ENCODE results near the gene MCTP2. TPM values are rescaled to one million over a fixed set of nuclear protein-coding genes. Genes with fewer than 3 reads are reported as not detected.

MCTP2 gene
- total RNA-seq, 1 experiment from 2014 or later = 7.4 TPM

- no peak for DNase-seq (ENCODE audit: low spot score)
- POLR2A ChIA-PET = interaction anchor here (0.6 kb wide), 1 partner anchor 633 kb away, joined by 3 read pairs; no protein-coding TSS in a partner anchor
- ATAC-seq = no peak
- CTCF ChIA-PET = no interaction called here
- Mint-ChIP-seq H3K9me3 (no peaks in the 10 kb centered on the region), H3K4me1 (peaks cover 20% of the 10 kb centered on the region), H3K27me3 (ENCODE audit: low read depth) (no peaks in the 10 kb centered on the region), H3K27ac (no peak overlapping the region), H3K36me3 (no peaks in the 10 kb centered on the region), H3K4me3 (no peak overlapping the region)
- TF ChIP-seq ZNF425 (CRISPR knock-in tag; conservative IDR thresholded peaks at IDR 0.05) (no peak), ESRRA (CRISPR knock-in tag; IDR thresholded peaks at IDR 0.05; ENCODE audit: borderline replicate concordance) (no peak), ATF6 (CRISPR knock-in tag; IDR thresholded peaks at IDR 0.05) (no peak), EMX1 (CRISPR knock-in tag; IDR thresholded peaks at IDR 0.05) (no peak), NFE2L1 (CRISPR knock-in tag; IDR thresholded peaks at IDR 0.05) (no peak), CBFB (CRISPR knock-in tag; IDR thresholded peaks at IDR 0.05; ENCODE audit: low read depth) (no peak), ZNF423 (CRISPR knock-in tag; IDR thresholded peaks at IDR 0.05) (no peak)
- TF ChIP-seq, protein P1, sequence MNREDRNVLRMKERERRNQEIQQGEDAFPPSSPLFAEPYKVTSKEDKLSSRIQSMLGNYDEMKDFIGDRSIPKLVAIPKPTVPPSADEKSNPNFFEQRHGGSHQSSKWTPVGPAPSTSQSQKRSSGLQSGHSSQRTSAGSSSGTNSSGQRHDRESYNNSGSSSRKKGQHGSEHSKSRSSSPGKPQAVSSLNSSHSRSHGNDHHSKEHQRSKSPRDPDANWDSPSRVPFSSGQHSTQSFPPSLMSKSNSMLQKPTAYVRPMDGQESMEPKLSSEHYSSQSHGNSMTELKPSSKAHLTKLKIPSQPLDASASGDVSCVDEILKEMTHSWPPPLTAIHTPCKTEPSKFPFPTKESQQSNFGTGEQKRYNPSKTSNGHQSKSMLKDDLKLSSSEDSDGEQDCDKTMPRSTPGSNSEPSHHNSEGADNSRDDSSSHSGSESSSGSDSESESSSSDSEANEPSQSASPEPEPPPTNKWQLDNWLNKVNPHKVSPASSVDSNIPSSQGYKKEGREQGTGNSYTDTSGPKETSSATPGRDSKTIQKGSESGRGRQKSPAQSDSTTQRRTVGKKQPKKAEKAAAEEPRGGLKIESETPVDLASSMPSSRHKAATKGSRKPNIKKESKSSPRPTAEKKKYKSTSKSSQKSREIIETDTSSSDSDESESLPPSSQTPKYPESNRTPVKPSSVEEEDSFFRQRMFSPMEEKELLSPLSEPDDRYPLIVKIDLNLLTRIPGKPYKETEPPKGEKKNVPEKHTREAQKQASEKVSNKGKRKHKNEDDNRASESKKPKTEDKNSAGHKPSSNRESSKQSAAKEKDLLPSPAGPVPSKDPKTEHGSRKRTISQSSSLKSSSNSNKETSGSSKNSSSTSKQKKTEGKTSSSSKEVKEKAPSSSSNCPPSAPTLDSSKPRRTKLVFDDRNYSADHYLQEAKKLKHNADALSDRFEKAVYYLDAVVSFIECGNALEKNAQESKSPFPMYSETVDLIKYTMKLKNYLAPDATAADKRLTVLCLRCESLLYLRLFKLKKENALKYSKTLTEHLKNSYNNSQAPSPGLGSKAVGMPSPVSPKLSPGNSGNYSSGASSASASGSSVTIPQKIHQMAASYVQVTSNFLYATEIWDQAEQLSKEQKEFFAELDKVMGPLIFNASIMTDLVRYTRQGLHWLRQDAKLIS (CRISPR knock-in tag; IDR thresholded peaks at IDR 0.05; ENCODE audit: borderline replicate concordance) = no peak
These were observed 139.0 kb downstream of the MCTP2 start for GRCh38 chr15:94370206-94370935.

DNA sequence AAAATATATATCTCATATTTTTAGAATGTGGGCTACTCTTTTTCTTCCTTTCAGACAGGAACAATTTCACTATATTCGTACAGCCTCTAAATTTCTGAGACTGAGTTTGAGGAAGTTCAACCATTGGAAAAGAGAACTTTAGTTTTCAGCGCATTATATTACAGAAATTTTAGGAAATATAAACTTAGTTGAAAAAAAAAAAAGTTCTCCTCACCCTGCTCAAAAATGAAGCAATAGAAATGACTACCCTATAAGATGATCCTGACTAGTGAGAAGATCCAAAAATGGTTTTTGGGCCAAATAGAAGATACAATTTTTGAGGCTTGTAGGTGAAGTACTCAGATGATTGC lies 139.6 kb downstream of the MCTP2 start:
- ChIA-PET CTCF (no interaction called here), POLR2A (no interaction called here)
- TF ChIP-seq GRHL2 (CRISPR knock-in tag; IDR thresholded peaks at IDR 0.05; ENCODE audit: insufficient replicate concordance, severe bottlenecking) (no peak), GTF2I (CRISPR knock-in tag; conservative IDR thresholded peaks at IDR 0.05) (no peak), IRF2 (CRISPR knock-in tag; IDR thresholded peaks at IDR 0.05; ENCODE audit: borderline replicate concordance, low read depth) (no peak), ZNF423 (CRISPR knock-in tag; IDR thresholded peaks at IDR 0.05) (no peak), ATF3 (CRISPR knock-in tag; conservative IDR thresholded peaks at IDR 0.05) (no peak), AR (CRISPR knock-in tag; IDR thresholded peaks at IDR 0.05) (no peak)
- TF ChIP-seq, protein P2, sequence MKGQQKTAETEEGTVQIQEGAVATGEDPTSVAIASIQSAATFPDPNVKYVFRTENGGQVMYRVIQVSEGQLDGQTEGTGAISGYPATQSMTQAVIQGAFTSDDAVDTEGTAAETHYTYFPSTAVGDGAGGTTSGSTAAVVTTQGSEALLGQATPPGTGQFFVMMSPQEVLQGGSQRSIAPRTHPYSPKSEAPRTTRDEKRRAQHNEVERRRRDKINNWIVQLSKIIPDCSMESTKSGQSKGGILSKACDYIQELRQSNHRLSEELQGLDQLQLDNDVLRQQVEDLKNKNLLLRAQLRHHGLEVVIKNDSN (CRISPR knock-in tag; IDR thresholded peaks at IDR 0.05) = no peak
- TF ChIP-seq, protein P3, sequence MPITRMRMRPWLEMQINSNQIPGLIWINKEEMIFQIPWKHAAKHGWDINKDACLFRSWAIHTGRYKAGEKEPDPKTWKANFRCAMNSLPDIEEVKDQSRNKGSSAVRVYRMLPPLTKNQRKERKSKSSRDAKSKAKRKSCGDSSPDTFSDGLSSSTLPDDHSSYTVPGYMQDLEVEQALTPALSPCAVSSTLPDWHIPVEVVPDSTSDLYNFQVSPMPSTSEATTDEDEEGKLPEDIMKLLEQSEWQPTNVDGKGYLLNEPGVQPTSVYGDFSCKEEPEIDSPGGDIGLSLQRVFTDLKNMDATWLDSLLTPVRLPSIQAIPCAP (CRISPR knock-in tag; IDR thresholded peaks at IDR 0.05) = no peak
- TF ChIP-seq, protein P4, sequence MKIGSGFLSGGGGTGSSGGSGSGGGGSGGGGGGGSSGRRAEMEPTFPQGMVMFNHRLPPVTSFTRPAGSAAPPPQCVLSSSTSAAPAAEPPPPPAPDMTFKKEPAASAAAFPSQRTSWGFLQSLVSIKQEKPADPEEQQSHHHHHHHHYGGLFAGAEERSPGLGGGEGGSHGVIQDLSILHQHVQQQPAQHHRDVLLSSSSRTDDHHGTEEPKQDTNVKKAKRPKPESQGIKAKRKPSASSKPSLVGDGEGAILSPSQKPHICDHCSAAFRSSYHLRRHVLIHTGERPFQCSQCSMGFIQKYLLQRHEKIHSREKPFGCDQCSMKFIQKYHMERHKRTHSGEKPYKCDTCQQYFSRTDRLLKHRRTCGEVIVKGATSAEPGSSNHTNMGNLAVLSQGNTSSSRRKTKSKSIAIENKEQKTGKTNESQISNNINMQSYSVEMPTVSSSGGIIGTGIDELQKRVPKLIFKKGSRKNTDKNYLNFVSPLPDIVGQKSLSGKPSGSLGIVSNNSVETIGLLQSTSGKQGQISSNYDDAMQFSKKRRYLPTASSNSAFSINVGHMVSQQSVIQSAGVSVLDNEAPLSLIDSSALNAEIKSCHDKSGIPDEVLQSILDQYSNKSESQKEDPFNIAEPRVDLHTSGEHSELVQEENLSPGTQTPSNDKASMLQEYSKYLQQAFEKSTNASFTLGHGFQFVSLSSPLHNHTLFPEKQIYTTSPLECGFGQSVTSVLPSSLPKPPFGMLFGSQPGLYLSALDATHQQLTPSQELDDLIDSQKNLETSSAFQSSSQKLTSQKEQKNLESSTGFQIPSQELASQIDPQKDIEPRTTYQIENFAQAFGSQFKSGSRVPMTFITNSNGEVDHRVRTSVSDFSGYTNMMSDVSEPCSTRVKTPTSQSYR (CRISPR knock-in tag; IDR thresholded peaks at IDR 0.05) = no peak
- TF ChIP-seq, protein P5, sequence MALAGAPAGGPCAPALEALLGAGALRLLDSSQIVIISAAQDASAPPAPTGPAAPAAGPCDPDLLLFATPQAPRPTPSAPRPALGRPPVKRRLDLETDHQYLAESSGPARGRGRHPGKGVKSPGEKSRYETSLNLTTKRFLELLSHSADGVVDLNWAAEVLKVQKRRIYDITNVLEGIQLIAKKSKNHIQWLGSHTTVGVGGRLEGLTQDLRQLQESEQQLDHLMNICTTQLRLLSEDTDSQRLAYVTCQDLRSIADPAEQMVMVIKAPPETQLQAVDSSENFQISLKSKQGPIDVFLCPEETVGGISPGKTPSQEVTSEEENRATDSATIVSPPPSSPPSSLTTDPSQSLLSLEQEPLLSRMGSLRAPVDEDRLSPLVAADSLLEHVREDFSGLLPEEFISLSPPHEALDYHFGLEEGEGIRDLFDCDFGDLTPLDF (CRISPR knock-in tag; IDR thresholded peaks at IDR 0.05) = no peak
- Mint-ChIP-seq H3K4me1 (peaks cover 20% of the 10 kb centered on the region), H3K27me3 (ENCODE audit: low read depth) (no peaks in the 10 kb centered on the region), H3K27ac (no peak overlapping the region), H3K36me3 (no peaks in the 10 kb centered on the region), H3K9me3 (no peaks in the 10 kb centered on the region), H3K4me3 (no peak overlapping the region)
- DNase-seq (ENCODE audit: low spot score) (no peak), ATAC-seq (no peak)

All from WTC11 (cell line).